H9 (cell line): Measurements from ENCODE around the gene ATP6V1C2. TPM values are rescaled to one million over a fixed set of nuclear protein-coding genes. Genes with fewer than 3 reads are reported as not detected.

ENCODE experiments used
- DNase-seq: peaks from one replicate; pipeline ENCODE4 v3.0.0-alpha.2; 2017
- H2AFZ ChIP-seq: one replicate; pipeline ENCODE4 v1.6.1; 2013; ENCODE audit warnings: mild to moderate bottlenecking, low read length, control low read depth, moderate library complexity
- H2AK5ac ChIP-seq: 2 replicates; pipeline ENCODE4 v1.6.1; 2013; ENCODE audit warnings: low read length, control low read depth, mixed read lengths; ENCODE audit not compliant: insufficient read length
- H2BK120ac ChIP-seq: one replicate; pipeline ENCODE4 v1.6.1; 2013; ENCODE audit warnings: low read depth, mild to moderate bottlenecking, low read length, control low read depth, inconsistent platforms; ENCODE audit not compliant: poor library complexity, severe bottlenecking
- H2BK12ac ChIP-seq: 2 replicates; pipeline ENCODE4 v1.6.1; 2013; ENCODE audit warnings: low read length, control low read depth, mixed read lengths, low read depth; ENCODE audit not compliant: insufficient read length
- H2BK15ac ChIP-seq: 2 replicates; pipeline ENCODE4 v1.6.1; 2013; ENCODE audit warnings: low read depth, low read length, control low read depth
- H2BK20ac ChIP-seq: one replicate; pipeline ENCODE4 v1.6.1; 2013; ENCODE audit warnings: low read depth, mild to moderate bottlenecking, low read length, control low read depth, inconsistent platforms; ENCODE audit not compliant: poor library complexity, severe bottlenecking
- H2BK5ac ChIP-seq: 2 replicates; pipeline ENCODE4 v1.6.1; 2013; ENCODE audit warnings: low read length, control low read depth, mixed read lengths; ENCODE audit not compliant: insufficient read length
- H3K14ac ChIP-seq: 2 replicates; pipeline ENCODE4 v1.6.1; 2013; ENCODE audit warnings: low read length, control low read depth; ENCODE audit not compliant: insufficient read depth
- H3K18ac ChIP-seq: 2 replicates; pipeline ENCODE4 v1.6.1; 2013; ENCODE audit warnings: low read depth, mild to moderate bottlenecking, mixed read lengths, low read length, control low read depth; ENCODE audit not compliant: insufficient read length
- H3K23ac ChIP-seq: 2 replicates; pipeline ENCODE4 v1.6.1; 2013; ENCODE audit warnings: low read length, control low read depth, mixed read lengths, low read depth; ENCODE audit not compliant: insufficient read length
- H3K23me2 ChIP-seq: 2 replicates; pipeline ENCODE4 v1.6.1; 2013; ENCODE audit warnings: low read depth, mild to moderate bottlenecking, mixed read lengths, low read length, control low read depth; ENCODE audit not compliant: insufficient read length, poor library complexity, severe bottlenecking
- H3K27ac ChIP-seq: 2 replicates; pipeline ENCODE4 v1.5.1; 2013; ENCODE audit warnings: low read length, control low read depth, mixed read lengths, low read depth; ENCODE audit not compliant: insufficient read length
- H3K27me3 ChIP-seq: 2 replicates; pipeline ENCODE4 v1.6.1; 2013; ENCODE audit warnings: low read length, control low read depth, inconsistent platforms; ENCODE audit not compliant: insufficient read depth
- H3K4ac ChIP-seq: 2 replicates; pipeline ENCODE4 v1.6.1; 2013; ENCODE audit warnings: low read depth, mild to moderate bottlenecking, control low read depth, inconsistent platforms, low read length, moderate library complexity
- H3K4me1 ChIP-seq: 2 replicates; pipeline ENCODE4 v1.6.1; 2013; ENCODE audit warnings: low read length, control low read depth, inconsistent platforms; ENCODE audit not compliant: insufficient read depth
- H3K4me2 ChIP-seq: 2 replicates; pipeline ENCODE4 v1.6.1; 2013; ENCODE audit warnings: low read length, control low read depth, mixed read lengths; ENCODE audit not compliant: insufficient read length, insufficient read depth
- H3K56ac ChIP-seq: 2 replicates; pipeline ENCODE4 v1.6.1; 2013; ENCODE audit warnings: low read depth, mild to moderate bottlenecking, mixed read lengths, low read length, control low read depth; ENCODE audit not compliant: insufficient read length
- H3K79me1 ChIP-seq: 2 replicates; pipeline ENCODE4 v1.6.1; 2013; ENCODE audit warnings: low read depth, mild to moderate bottlenecking, moderate library complexity, low read length, control low read depth, inconsistent platforms; ENCODE audit not compliant: insufficient read depth, poor library complexity, severe bottlenecking
- H3K79me2 ChIP-seq: 2 replicates; pipeline ENCODE4 v1.6.1; 2013; ENCODE audit warnings: low read length, control low read depth, inconsistent platforms; ENCODE audit not compliant: insufficient read depth
- H3K9ac ChIP-seq: 2 replicates; pipeline ENCODE4 v1.6.1; 2013; ENCODE audit warnings: low read length, control low read depth, mixed read lengths; ENCODE audit not compliant: insufficient read length; ENCODE audit errors: extremely low read depth
- H3K9me3 ChIP-seq: one replicate; pipeline ENCODE4 v1.6.1; 2013; ENCODE audit warnings: low read depth, low read length, inconsistent platforms; ENCODE audit not compliant: control insufficient read depth
- H3T11ph ChIP-seq: one replicate; pipeline ENCODE4 v1.6.1; 2013; ENCODE audit warnings: mild to moderate bottlenecking, low read length, control low read depth, inconsistent platforms
- H4K20me1 ChIP-seq: one replicate; pipeline ENCODE4 v1.6.1; 2013; ENCODE audit not compliant: control insufficient read depth, insufficient read length, insufficient read depth
- H4K5ac ChIP-seq: 2 replicates; pipeline ENCODE4 v1.6.1; 2013; ENCODE audit warnings: low read depth, mild to moderate bottlenecking, mixed read lengths, low read length, control low read depth; ENCODE audit not compliant: insufficient read length
- H4K8ac ChIP-seq: replicated peaks from 2 replicates; pipeline ENCODE4 v1.6.1; 2013; ENCODE audit warnings: low read length, control low read depth, mixed read lengths, low read depth; ENCODE audit not compliant: insufficient read length
- H4K91ac ChIP-seq: 2 replicates; pipeline ENCODE4 v1.6.1; 2013; ENCODE audit warnings: low read depth, mild to moderate bottlenecking, moderate library complexity, mixed read lengths, low read length, control low read depth; ENCODE audit not compliant: insufficient read length
- H3K27ac Mint-ChIP-seq, 3 experiments: 2 replicates in 2 of 3; 3 replicates in 1 of 3; pipeline ENCODE4 v1.8.0; 2020 to 2021; ENCODE audit warnings: mixed read lengths in 3 of 3, mild to moderate bottlenecking in 1 of 3, moderate library complexity in 1 of 3
- H3K27me3 Mint-ChIP-seq: 2 replicates; pipeline ENCODE4 v1.8.0; 2021; ENCODE audit warnings: low read depth, mild to moderate bottlenecking, moderate library complexity, mixed read lengths
- H3K36me3 Mint-ChIP-seq, 3 experiments: 2 replicates in 2 of 3; 3 replicates in 1 of 3; pipeline ENCODE4 v1.8.0; 2020 to 2021; ENCODE audit warnings: low read depth in 3 of 3, mixed read lengths in 3 of 3; ENCODE audit not compliant: insufficient read depth in 1 of 3
- H3K4me1 Mint-ChIP-seq, 2 experiments: 2 replicates each; pipeline ENCODE4 v1.8.0; 2020; ENCODE audit warnings: mixed read lengths in 2 of 2
- H3K4me3 Mint-ChIP-seq, 2 experiments: 2 replicates in 1 of 2; 3 replicates in 1 of 2; pipeline ENCODE4 v1.8.0; 2020 to 2021; ENCODE audit warnings: mild to moderate bottlenecking in 2 of 2, mixed read lengths in 2 of 2, moderate library complexity in 1 of 2
- H3K9me3 Mint-ChIP-seq, 2 experiments: 2 replicates in 1 of 2; 3 replicates in 1 of 2; pipeline ENCODE4 v1.8.0; 2020; ENCODE audit warnings: mild to moderate bottlenecking in 2 of 2, mixed read lengths in 2 of 2, moderate library complexity in 1 of 2
- WGBS: extraction: QIAGEN DNeasy Blood & Tissue Kit; methylation state at CpG from one replicate; pipeline ENCODE4 v1.1.7; 2013; ENCODE audit warnings: missing lambda C conversion rate, low lambda C conversion rate, mixed read lengths; ENCODE audit not compliant: insufficient read length; ENCODE audit errors: extremely low coverage; 5-methylcytosine and 5-hydroxymethylcytosine counted together
- total RNA-seq: library from RNA; stranded (reverse); gene quantifications from 2 replicates; pipeline ENCODE4 v1.2.1, GENCODE V29; 2021
- TF ChIP-seq, protein P1 (sequence below): fragments of 200-600 bp; sonication (generic); conservative IDR thresholded peaks from 3 replicates; pipeline ENCODE4 v1.8.0; 2021; ENCODE audit warnings: antibody characterized with exemption, mild to moderate bottlenecking

The ATP6V1C2 gene
- total RNA-seq, 1 experiment from 2014 or later: 1.2 TPM

DNA sequence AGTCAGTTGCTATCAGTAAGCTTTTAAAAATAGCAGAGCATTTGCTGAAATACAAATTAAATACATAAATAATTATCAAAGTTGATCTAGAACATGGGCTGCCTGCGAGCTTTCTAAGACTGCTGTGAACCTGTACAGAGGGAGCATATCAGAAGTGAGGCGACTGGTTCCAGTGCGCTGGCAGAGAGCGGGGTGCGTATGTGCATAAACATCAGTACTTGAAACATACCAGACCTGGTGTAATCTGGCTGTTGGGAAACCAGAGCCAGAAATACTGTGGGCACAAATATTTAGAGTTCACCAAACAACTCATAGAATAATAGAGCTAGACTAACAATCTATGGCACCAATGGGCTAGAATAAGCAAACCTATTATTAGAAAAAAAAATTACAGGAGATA, 63.8 kb downstream of the ATP6V1C2 start:
- H4K20me1 ChIP-seq: no peaks in the 10 kb centered on the region

More for the DNA sequence above, 63.8 kb downstream of the ATP6V1C2 start:
- no peak overlapping the region for H3K9ac ChIP-seq
- Mint-ChIP-seq H3K36me3 (peaks cover 69 to 94% (median 88%) of the 10 kb centered on the region in 3 experiments), H3K4me1 (no peaks in the 10 kb centered on the region), H3K4me3 (no peak overlapping the region), H3K27ac (no peak overlapping the region), H3K9me3 (no peaks in the 10 kb centered on the region), H3K27me3 (no peaks in the 10 kb centered on the region)
- H3K27ac ChIP-seq: no peak overlapping the region
- H2BK120ac ChIP-seq: no peak overlapping the region
- no peak overlapping the region for H3K4me2 ChIP-seq
- H3K18ac ChIP-seq: no peak overlapping the region
- no peak overlapping the region for H2BK12ac ChIP-seq
- no peak overlapping the region for H3T11ph ChIP-seq
- no CpG with 5 or more reads among the region's 5 CpGs for WGBS
- no peak overlapping the region for H3K56ac ChIP-seq
- DNase-seq: no peak
- no peak overlapping the region for H4K8ac ChIP-seq
- H2BK20ac ChIP-seq: no peak overlapping the region
- no peaks in the 10 kb centered on the region for H3K9me3 ChIP-seq
- TF ChIP-seq, protein P1, sequence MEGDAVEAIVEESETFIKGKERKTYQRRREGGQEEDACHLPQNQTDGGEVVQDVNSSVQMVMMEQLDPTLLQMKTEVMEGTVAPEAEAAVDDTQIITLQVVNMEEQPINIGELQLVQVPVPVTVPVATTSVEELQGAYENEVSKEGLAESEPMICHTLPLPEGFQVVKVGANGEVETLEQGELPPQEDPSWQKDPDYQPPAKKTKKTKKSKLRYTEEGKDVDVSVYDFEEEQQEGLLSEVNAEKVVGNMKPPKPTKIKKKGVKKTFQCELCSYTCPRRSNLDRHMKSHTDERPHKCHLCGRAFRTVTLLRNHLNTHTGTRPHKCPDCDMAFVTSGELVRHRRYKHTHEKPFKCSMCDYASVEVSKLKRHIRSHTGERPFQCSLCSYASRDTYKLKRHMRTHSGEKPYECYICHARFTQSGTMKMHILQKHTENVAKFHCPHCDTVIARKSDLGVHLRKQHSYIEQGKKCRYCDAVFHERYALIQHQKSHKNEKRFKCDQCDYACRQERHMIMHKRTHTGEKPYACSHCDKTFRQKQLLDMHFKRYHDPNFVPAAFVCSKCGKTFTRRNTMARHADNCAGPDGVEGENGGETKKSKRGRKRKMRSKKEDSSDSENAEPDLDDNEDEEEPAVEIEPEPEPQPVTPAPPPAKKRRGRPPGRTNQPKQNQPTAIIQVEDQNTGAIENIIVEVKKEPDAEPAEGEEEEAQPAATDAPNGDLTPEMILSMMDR: no peak
- H2BK15ac ChIP-seq: no peak overlapping the region
- no peak overlapping the region for H3K14ac ChIP-seq
- H2AK5ac ChIP-seq: no peak overlapping the region
- H2AFZ ChIP-seq: no peak overlapping the region
- no peaks in the 10 kb centered on the region for H3K79me2 ChIP-seq
- no peak overlapping the region for H2BK5ac ChIP-seq
- H3K23ac ChIP-seq: no peak overlapping the region
- H4K91ac ChIP-seq: no peak overlapping the region
- no peaks in the 10 kb centered on the region for H3K4me1 ChIP-seq
- no peaks in the 10 kb centered on the region for H3K27me3 ChIP-seq
- H3K4ac ChIP-seq: no peak overlapping the region
- no peaks in the 10 kb centered on the region for H3K79me1 ChIP-seq
- H4K5ac ChIP-seq: no peak overlapping the region
- no peaks in the 10 kb centered on the region for H3K23me2 ChIP-seq
